ENCODE data around the gene OBP2A.
"Not testable (repeated sequence)": the region's sequence is repeated elsewhere in the genome, so short reads cannot be mapped to it uniquely, and the experiment has no call there.

The OBP2A gene, protein sequence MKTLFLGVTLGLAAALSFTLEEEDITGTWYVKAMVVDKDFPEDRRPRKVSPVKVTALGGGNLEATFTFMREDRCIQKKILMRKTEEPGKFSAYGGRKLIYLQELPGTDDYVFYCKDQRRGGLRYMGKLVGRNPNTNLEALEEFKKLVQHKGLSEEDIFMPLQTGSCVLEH

DNA sequence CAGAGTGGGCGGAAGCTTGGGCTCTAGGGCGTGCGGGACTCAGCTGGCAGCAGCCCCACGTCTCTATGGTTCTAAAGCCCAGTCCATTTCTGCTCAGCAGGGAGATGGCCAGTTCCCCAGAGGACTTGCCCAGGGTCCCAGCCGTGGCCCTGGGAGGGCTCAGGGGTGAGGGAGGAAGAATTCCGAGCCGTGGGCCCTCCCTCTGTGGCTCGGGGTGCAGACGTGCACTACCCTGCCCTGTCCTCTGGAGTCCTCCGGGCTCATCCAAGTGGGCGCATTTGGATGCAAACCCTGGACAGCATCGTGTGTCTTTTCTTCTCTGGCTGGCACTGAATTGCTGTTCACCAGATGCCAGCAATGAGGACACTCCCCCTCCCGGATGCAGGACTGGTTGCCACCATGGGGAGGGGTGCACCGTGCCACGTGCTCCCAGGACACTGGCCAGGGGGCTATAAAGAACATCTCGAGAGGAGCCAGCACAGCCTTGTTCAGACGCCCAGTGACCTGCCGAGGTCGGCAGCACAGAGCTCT lies at the start of gene OBP2A:
TSS of gene OBP2A (plus strand) at position 481 of the 531 bp plus-strand sequence. CDS start 55 bp downstream, outside the sequence.
- H3K9ac ChIP-seq (ENCODE audit: low read depth, low read length); H3K4me3 ChIP-seq (ENCODE audit: low read length); H3K4me1 ChIP-seq (ENCODE audit: insufficient read depth, low read length); H3K9me3 ChIP-seq (ENCODE audit: insufficient read depth, low read depth, low read length); H3K27me3 ChIP-seq (ENCODE audit: insufficient read depth, low read length); H3K27ac ChIP-seq (ENCODE audit: low read length); H3K36me3 ChIP-seq (ENCODE audit: insufficient read depth, low read depth, low read length): not testable (repeated sequence)

DNA sequence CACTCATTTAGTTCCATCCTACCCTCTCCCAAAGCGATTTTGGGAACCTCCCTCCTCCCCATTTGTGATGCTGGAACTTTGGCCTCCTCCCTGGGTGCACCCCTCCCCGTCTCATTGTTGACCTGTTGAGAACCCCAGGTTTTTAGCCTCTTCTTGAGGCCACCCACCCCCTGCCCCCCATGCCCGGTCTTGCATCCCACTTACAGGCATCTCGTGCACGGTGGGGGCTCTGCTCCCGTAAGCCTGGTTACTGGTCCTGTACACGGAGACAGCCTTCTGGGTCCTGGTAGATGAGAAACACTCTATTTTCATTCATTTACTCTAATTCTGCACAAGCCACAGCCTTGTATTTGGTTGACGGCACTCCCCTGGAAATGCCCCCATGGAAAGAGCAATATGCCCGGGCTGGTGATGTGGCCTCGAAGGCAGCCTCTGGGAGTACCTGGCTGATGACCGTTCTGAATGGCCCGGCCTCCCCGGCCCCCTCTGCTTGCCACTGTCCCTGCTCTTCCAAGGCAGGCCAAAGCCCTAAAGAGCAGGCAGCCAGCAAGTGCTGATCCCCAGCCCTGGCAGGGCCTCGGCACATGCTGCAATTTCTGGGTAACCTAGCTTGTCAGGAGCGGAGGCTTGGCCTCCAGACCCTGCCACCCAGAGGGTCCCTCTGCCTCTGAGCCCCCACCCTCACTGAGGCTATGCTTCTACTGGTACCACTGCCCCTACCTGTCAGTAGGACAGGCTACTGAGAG lies 47.4 kb upstream of the OBP2A start:
- H3K4me3 ChIP-seq (ENCODE audit: low read length), result no peak overlapping the region
- no peak overlapping the region for H3K9ac ChIP-seq (ENCODE audit: low read depth, low read length)
- peaks cover 6% of the 10 kb centered on the region; the same call in 1 of the 2 replicates for H3K27me3 ChIP-seq (ENCODE audit: insufficient read depth, low read length)

DNA sequence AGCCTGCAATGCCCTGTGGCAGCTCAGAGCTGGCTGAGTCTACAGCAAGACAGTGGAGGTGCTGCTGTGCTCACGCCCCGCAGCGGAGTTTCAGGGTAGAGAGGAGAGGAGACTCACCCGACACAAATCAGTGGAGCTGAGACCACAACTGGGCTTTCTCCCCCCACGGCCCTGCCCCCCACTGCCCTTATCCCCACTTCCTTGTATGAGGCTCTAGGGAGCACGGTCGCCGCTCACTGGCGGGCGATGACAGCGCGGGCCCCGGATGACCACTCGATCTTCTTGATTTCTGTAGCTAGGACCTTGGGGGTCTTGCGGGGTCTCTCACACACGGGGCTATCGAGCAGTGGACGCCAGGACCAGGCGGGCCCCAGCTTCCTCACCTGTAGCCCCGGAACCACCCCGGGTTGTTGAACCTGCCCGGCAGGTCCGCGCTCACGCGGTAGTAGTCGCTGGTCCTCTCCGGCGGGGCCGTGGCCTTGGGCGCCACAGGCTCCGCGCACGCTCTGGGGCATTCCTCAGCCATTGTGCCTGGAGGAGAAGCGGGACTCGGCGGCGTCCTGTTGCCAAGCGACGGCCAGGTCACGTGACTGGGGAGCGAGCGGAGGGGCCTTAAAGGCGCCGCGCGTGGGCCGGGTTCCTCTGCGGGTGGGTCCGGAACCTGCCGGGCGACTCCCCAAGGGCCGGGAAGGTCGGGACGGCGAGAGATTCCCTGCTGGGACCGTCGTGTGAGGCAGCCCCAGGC lies 46.4 kb upstream of the OBP2A start:
- Histone ChIP-seq H3K27me3 (ENCODE audit: insufficient read depth, low read length) (peaks cover 6% of the 10 kb centered on the region; the same call in 1 of the 2 replicates), H3K9me3 (ENCODE audit: insufficient read depth, low read depth, low read length) (no peaks in the 10 kb centered on the region), H3K27ac (ENCODE audit: low read length) (no peak overlapping the region), H3K9ac (ENCODE audit: low read depth, low read length) (peak overlapping the region; percentile 67; the same call in 1 of the 2 replicates), H3K36me3 (ENCODE audit: insufficient read depth, low read depth, low read length) (peaks cover 30% of the 10 kb centered on the region), H3K4me1 (ENCODE audit: insufficient read depth, low read length) (peaks cover 8% of the 10 kb centered on the region; the same call in 1 of the 2 replicates), H3K4me3 (ENCODE audit: low read length) (peak overlapping the region; percentile 86)

More for the DNA sequence above, 47.4 kb upstream of the OBP2A start:
- no peak overlapping the region for H3K27ac ChIP-seq (ENCODE audit: low read length)
- H3K9me3 ChIP-seq (ENCODE audit: insufficient read depth, low read depth, low read length), result no peaks in the 10 kb centered on the region
- H3K4me1 ChIP-seq (ENCODE audit: insufficient read depth, low read length), result peaks cover 8% of the 10 kb centered on the region; the same call in 1 of the 2 replicates
- H3K36me3 ChIP-seq (ENCODE audit: insufficient read depth, low read depth, low read length), result peaks cover 21% of the 10 kb centered on the region

DNA sequence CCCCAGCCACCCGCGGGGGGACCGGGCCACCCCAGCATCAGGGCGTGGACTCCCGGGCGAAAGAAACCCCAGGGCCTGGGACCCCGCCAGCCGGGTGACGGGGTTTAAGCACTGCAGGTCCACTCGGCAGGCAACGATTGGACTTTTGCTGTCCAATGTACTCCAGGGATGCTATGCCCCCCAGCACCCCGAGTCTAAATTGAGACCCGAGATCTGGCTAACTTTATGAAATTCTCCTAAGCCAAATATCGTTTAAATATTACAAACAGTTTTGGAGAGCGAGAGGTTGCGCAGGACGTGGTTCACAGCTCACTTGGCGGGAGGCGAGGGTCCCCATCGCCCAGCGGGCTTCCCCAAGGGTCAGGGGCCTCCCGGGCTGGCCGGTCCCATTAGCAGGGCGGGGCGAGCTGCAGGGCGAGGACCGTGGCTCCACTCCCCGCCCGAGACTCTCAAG lies 45.8 kb upstream of the OBP2A start:
- no peak overlapping the region for H3K27ac ChIP-seq (ENCODE audit: low read length)
- H3K9me3 ChIP-seq (ENCODE audit: insufficient read depth, low read depth, low read length), result no peaks in the 10 kb centered on the region
- H3K9ac ChIP-seq (ENCODE audit: low read depth, low read length), result peak overlapping the region; percentile 48; the same call in 1 of the 2 replicates
- H3K27me3 ChIP-seq (ENCODE audit: insufficient read depth, low read length), result peaks cover 6% of the 10 kb centered on the region; the same call in 1 of the 2 replicates
- H3K36me3 ChIP-seq (ENCODE audit: insufficient read depth, low read depth, low read length), result peaks cover 36% of the 10 kb centered on the region
- peaks cover 8% of the 10 kb centered on the region; the same call in 1 of the 2 replicates for H3K4me1 ChIP-seq (ENCODE audit: insufficient read depth, low read length)
- peak overlapping the region; percentile 86 for H3K4me3 ChIP-seq (ENCODE audit: low read length)

GRCh38 chr9:135500525-135501260 lies 45.2 kb upstream of the OBP2A start, which contains the start of gene MRPS2:
Gene MRPS2, plus strand, starts transcription at chr9:135500682. Its CDS starts 29 bp downstream, at chr9:135500711.
- no peaks in the 10 kb centered on the region for H3K9me3 ChIP-seq (ENCODE audit: insufficient read depth, low read depth, low read length)
- H3K27ac ChIP-seq (ENCODE audit: low read length), result peak within 1 kb of the TSS; percentile 65
- peaks cover 6% of the 10 kb centered on the region; the same call in 1 of the 2 replicates for H3K27me3 ChIP-seq (ENCODE audit: insufficient read depth, low read length)
- peak within 1 kb of the TSS; percentile 86 for H3K4me3 ChIP-seq (ENCODE audit: low read length)
- peak within 1 kb of the TSS; percentile 87 for H3K9ac ChIP-seq (ENCODE audit: low read depth, low read length)
- H3K4me1 ChIP-seq (ENCODE audit: insufficient read depth, low read length), result peaks cover 8% of the 10 kb centered on the region; the same call in 1 of the 2 replicates
- H3K36me3 ChIP-seq (ENCODE audit: insufficient read depth, low read depth, low read length), result peaks cover 40% of the 10 kb centered on the region

DNA sequence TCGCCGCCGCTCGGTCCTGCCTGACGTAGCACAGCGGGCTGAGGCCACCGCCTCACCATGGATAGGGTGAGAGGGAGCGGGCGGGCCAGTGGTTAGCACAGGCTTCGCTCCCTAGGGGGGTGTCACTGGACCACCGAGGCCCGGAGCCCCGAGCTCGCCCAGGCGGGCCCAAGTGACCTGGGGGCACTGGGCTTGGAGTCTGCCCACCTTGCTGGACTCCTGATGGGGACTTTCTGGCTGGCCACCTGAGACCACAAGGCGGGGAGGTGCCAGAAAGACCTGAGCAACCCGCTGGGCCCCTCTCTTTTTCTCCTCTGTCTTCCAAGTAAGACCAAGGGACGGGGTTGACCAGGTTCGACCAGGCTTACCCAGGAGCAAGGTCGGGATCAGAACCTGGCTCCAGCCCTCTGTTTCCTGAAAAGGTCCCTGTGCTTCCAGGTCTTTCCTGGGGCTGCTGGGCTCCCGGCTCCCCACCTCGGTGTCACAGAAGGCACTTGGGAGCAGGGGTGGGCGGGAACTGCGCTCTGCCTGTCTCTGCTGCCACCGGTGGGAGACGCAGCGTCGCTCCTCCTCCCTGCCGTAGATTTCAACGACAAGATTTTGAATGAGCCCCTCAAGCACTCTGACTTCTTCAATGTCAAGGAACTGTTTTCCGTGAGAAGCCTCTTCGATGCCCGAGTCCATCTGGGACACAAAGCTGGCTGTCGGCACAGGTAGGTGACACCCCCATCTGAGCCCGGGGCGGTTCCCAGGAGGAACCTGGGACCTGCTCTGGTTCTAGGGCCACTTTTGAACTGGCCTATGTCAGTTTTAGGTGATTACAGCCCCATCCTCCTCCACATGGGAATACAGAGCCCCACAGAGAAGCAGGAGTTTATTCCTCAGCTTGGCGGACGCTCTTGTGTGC lies 44.4 kb upstream of the OBP2A start:
- H3K9me3 ChIP-seq (ENCODE audit: insufficient read depth, low read depth, low read length), result no peaks in the 10 kb centered on the region
- peaks cover 40% of the 10 kb centered on the region for H3K36me3 ChIP-seq (ENCODE audit: insufficient read depth, low read depth, low read length)
- peak overlapping the region; percentile 86 for H3K4me3 ChIP-seq (ENCODE audit: low read length)
- peak overlapping the region; percentile 87; the same call in 1 of the 2 replicates for H3K9ac ChIP-seq (ENCODE audit: low read depth, low read length)
- H3K4me1 ChIP-seq (ENCODE audit: insufficient read depth, low read length), result peaks cover 8% of the 10 kb centered on the region; the same call in 1 of the 2 replicates
- peak overlapping the region; percentile 65 for H3K27ac ChIP-seq (ENCODE audit: low read length)
- H3K27me3 ChIP-seq (ENCODE audit: insufficient read depth, low read length), result peaks cover 6% of the 10 kb centered on the region; the same call in 1 of the 2 replicates

GRCh38 chr9:135502168-135502872 lies 43.6 kb upstream of the OBP2A start:
- H3K27me3 ChIP-seq (ENCODE audit: insufficient read depth, low read length), result peaks cover 6% of the 10 kb centered on the region; the same call in 1 of the 2 replicates
- no peak overlapping the region for H3K9ac ChIP-seq (ENCODE audit: low read depth, low read length)
- H3K27ac ChIP-seq (ENCODE audit: low read length), result no peak overlapping the region
- peak overlapping the region; percentile 86; the same call in 1 of the 2 replicates for H3K4me3 ChIP-seq (ENCODE audit: low read length)
- peaks cover 8% of the 10 kb centered on the region; the same call in 1 of the 2 replicates for H3K4me1 ChIP-seq (ENCODE audit: insufficient read depth, low read length)
- peaks cover 40% of the 10 kb centered on the region for H3K36me3 ChIP-seq (ENCODE audit: insufficient read depth, low read depth, low read length)
- H3K9me3 ChIP-seq (ENCODE audit: insufficient read depth, low read depth, low read length), result no peaks in the 10 kb centered on the region

- Histone ChIP-seq H3K9me3 (ENCODE audit: insufficient read depth, low read depth, low read length) (no peaks in the 10 kb centered on the region), H3K4me1 (ENCODE audit: insufficient read depth, low read length) (peaks cover 8% of the 10 kb centered on the region; the same call in 1 of the 2 replicates), H3K27ac (ENCODE audit: low read length) (no peak overlapping the region), H3K36me3 (ENCODE audit: insufficient read depth, low read depth, low read length) (peaks cover 40% of the 10 kb centered on the region), H3K4me3 (ENCODE audit: low read length) (no peak overlapping the region), H3K9ac (ENCODE audit: low read depth, low read length) (no peak overlapping the region), H3K27me3 (ENCODE audit: insufficient read depth, low read length) (peaks cover 6% of the 10 kb centered on the region; the same call in 1 of the 2 replicates)
Measured at GRCh38 chr9:135502873-135503321, 43.0 kb upstream of the OBP2A start.

GRCh38 chr9:135503371-135504261 lies 42.3 kb upstream of the OBP2A start:
- Histone ChIP-seq H3K9me3 (ENCODE audit: insufficient read depth, low read depth, low read length) (no peaks in the 10 kb centered on the region), H3K4me3 (ENCODE audit: low read length) (no peak overlapping the region), H3K4me1 (ENCODE audit: insufficient read depth, low read length) (peaks cover 8% of the 10 kb centered on the region; the same call in 1 of the 2 replicates), H3K9ac (ENCODE audit: low read depth, low read length) (no peak overlapping the region), H3K27ac (ENCODE audit: low read length) (no peak overlapping the region), H3K27me3 (ENCODE audit: insufficient read depth, low read length) (peaks cover 6% of the 10 kb centered on the region; the same call in 1 of the 2 replicates), H3K36me3 (ENCODE audit: insufficient read depth, low read depth, low read length) (peaks cover 40% of the 10 kb centered on the region)

All from iPS-20b (cell line).